GM23338 (cell line): ENCODE data around the gene KLK2. TPM values are rescaled to one million over a fixed set of nuclear protein-coding genes. Genes with fewer than 3 reads are reported as not detected.
A peak's percentile ranks its signal among the peaks of the same experiment; 100 is the strongest.

Source experiments
- ATAC-seq: fragments of 200-7000 bp; cut with Tn5 transposase; 3 replicates; pipeline ENCODE4 v1.9.1; 2020
- DNase-seq: peaks from one replicate; pipeline ENCODE4 v3.0.0-alpha.2; 2015; ENCODE audit warnings: low spot score
- H2AFZ ChIP-seq: fragments of 200-600 bp; sonication (generic); 2 replicates; pipeline ENCODE4 v1.8.0; 2016; ENCODE audit warnings: antibody characterized with exemption, mild to moderate bottlenecking, moderate library complexity
- H3F3A ChIP-seq: fragments of 200-600 bp; sonication (generic); replicated peaks from 2 replicates; pipeline ENCODE4 v1.8.0; 2017; ENCODE audit warnings: antibody characterized with exemption, mixed run types, low read depth
- H3K27ac ChIP-seq: fragments of 200-600 bp; sonication (generic); 2 replicates; pipeline ENCODE4 v1.6.1; 2016; ENCODE audit warnings: low read depth
- H3K27me3 ChIP-seq: fragments of 200-600 bp; sonication (generic); 2 replicates; pipeline ENCODE4 v1.8.0; 2016; ENCODE audit warnings: mild to moderate bottlenecking, mixed run types, moderate library complexity; ENCODE audit not compliant: insufficient read depth
- H3K36me3 ChIP-seq: fragments of 200-600 bp; sonication (generic); 2 replicates; pipeline ENCODE4 v1.8.0; 2016; ENCODE audit warnings: mild to moderate bottlenecking; ENCODE audit not compliant: insufficient read depth
- H3K4me1 ChIP-seq: fragments of 200-600 bp; sonication (generic); 2 replicates; pipeline ENCODE4 v1.8.0; 2016; ENCODE audit warnings: mild to moderate bottlenecking, moderate library complexity; ENCODE audit not compliant: insufficient read depth
- H3K4me2 ChIP-seq: fragments of 200-600 bp; sonication (generic); 2 replicates; pipeline ENCODE4 v1.7.1; 2017; ENCODE audit warnings: mixed run types
- H3K4me3 ChIP-seq: fragments of 200-600 bp; sonication (generic); 2 replicates; pipeline ENCODE4 v1.6.1; 2016; ENCODE audit warnings: mixed run types
- H3K79me2 ChIP-seq: fragments of 200-600 bp; sonication (generic); replicated peaks from 2 replicates; pipeline ENCODE4 v1.8.0; 2017; ENCODE audit warnings: mild to moderate bottlenecking; ENCODE audit not compliant: insufficient read depth
- H3K9me2 ChIP-seq: fragments of 200-600 bp; sonication (generic); 2 replicates; pipeline ENCODE4 v1.8.0; 2017; ENCODE audit not compliant: insufficient read depth
- H4K20me1 ChIP-seq: fragments of 200-600 bp; sonication (generic); replicated peaks from 2 replicates; pipeline ENCODE4 v1.8.0; 2017; ENCODE audit warnings: mild to moderate bottlenecking; ENCODE audit not compliant: insufficient read depth
- H3K27ac Mint-ChIP-seq: 2 replicates; pipeline ENCODE4 v1.8.0; 2020; ENCODE audit warnings: inconsistent platforms, mild to moderate bottlenecking, moderate library complexity, mixed read lengths
- H3K27me3 Mint-ChIP-seq: 3 replicates; pipeline ENCODE4 v1.8.0; 2022; ENCODE audit warnings: low read depth, mild to moderate bottlenecking, moderate library complexity, mixed read lengths, inconsistent platforms; ENCODE audit not compliant: insufficient read depth, poor library complexity
- H3K36me3 Mint-ChIP-seq: 3 replicates; pipeline ENCODE4 v1.8.0; 2021; ENCODE audit warnings: low read depth, mild to moderate bottlenecking, inconsistent platforms, moderate library complexity, mixed read lengths
- H3K4me1 Mint-ChIP-seq: 3 replicates; pipeline ENCODE4 v1.8.0; 2020; ENCODE audit warnings: mild to moderate bottlenecking, inconsistent platforms, mixed read lengths
- H3K4me3 Mint-ChIP-seq: 3 replicates; pipeline ENCODE4 v1.8.0; 2021; ENCODE audit warnings: moderate library complexity, mild to moderate bottlenecking, inconsistent platforms, mixed read lengths
- H3K9me3 Mint-ChIP-seq: 3 replicates; pipeline ENCODE4 v1.8.0; 2020; ENCODE audit warnings: moderate library complexity, mild to moderate bottlenecking, inconsistent platforms, mixed read lengths
- ETS1 ChIP-seq: IDR thresholded peaks from 2 replicates; pipeline ENCODE4 v1.6.1; 2016; ENCODE audit warnings: antibody characterized with exemption
- EZH2 ChIP-seq: fragments of 200-600 bp; sonication (generic); IDR thresholded peaks from one replicate; pipeline ENCODE4 v1.8.0; 2017; ENCODE audit warnings: antibody characterized with exemption, mild to moderate bottlenecking, low read depth; ENCODE audit not compliant: unreplicated experiment
- POLR2AphosphoS5 ChIP-seq: IDR thresholded peaks from 2 replicates; pipeline ENCODE4 v1.6.1; 2016; ENCODE audit warnings: antibody characterized with exemption, low read depth
- STAT1 ChIP-seq: IDR thresholded peaks from one replicate; pipeline ENCODE4 v1.6.1; 2016; ENCODE audit warnings: antibody characterized with exemption; ENCODE audit not compliant: unreplicated experiment
- ZNF462 ChIP-seq: fragments of 250-450 bp; sonication (Bioruptor Pico); IDR thresholded peaks from 2 replicates; pipeline ENCODE4 v1.5.0; 2020; ENCODE audit warnings: mild to moderate bottlenecking, moderate library complexity
- polyA plus RNA-seq: library from polyadenylated mRNA; unstranded; fragments of >200 nt; fragmentation: Nextera tagmentation; extraction: Ambion mirVana; gene quantifications from 2 replicates; pipeline ENCODE4 v1.2.1, GENCODE V29; 2016
- total RNA-seq: library from RNA; depleted of rRNA; stranded (reverse); fragments of >200 nt; shearing (Covaris generic); gene quantifications from 2 replicates; pipeline ENCODE4 v1.2.3, GENCODE V29; 2014

The KLK2 gene
- total and polyA plus RNA-seq, 2 experiments from 2014 or later: 0.18 to 0.69 TPM

DNA sequence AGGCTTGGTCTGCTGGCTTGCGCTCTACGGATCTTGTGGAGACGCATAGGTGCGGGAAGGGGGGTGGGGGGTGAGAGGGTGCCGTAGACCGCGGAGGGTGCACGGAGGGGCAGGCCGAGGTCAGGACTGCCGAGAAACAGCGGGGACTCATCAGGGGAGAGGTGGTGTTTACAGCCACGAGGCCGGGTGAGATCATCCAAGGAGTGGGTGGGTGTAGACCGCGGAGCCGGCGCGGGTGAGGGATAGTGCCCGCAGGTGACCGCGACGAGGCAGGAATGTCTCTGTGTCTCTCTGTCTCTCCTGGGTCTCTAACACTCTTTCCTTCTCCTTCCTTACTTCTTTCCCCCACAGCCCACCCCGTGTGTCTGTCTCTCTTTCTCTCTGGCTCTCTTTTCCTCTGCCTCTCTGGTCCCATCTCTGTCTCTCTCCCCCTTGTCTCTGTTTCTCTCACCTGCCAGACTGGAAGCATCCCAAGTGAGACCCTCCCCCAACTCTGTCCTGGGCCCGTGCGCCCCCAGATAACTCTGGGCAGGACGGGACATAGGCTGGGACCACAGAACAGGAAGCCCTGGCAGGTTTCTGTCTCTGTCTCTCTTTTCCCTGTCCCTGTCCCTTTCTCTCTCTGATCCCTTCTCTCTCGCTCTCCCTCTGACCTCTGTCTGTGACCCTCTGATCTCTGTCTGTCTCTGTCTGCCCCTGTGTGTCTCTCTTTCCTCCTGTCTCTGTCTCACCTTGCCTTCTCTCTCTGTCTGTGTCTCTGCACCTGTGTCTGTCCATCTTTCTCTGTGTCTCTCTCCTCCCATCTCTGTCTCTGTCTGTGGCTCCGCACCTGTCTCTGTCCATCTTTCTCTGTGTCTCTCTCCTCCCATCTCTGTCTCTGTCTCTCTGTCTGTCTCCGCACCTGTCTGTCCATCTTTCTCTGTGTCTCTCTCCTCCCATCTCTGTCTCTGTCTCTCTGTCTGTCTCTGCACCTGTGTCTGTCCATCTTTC is 39.8 kb downstream of the KLK2 start:
- Histone ChIP-seq H3K27ac (no peak overlapping the region), H3K4me1 (peaks cover 11% of the 10 kb centered on the region), H3F3A (0 out of 2 replicates have a peak, but pooled peaks cover 2% of the 10 kb centered on the region), H3K9me2 (no peaks in the 10 kb centered on the region), H2AFZ (peak overlapping the region; percentile 66), H4K20me1 (no peaks in the 10 kb centered on the region), H3K4me3 (peak overlapping the region; percentile 54), H3K36me3 (no peaks in the 10 kb centered on the region), H3K27me3 (peaks cover 57% of the 10 kb centered on the region), H3K4me2 (peak overlapping the region; percentile 79), H3K79me2 (no peaks in the 10 kb centered on the region)
- ATAC-seq (no peak), DNase-seq (no peak)
- H3K27ac Mint-ChIP-seq: no peak overlapping the region
- no peaks in the 10 kb centered on the region; the same call in 2 of the 3 replicates for H3K36me3 Mint-ChIP-seq
- peaks cover 8% of the 10 kb centered on the region for H3K4me1 Mint-ChIP-seq
- H3K27me3 Mint-ChIP-seq: peaks cover 25% of the 10 kb centered on the region
- no peak for TF ChIP-seq ZNF462
- TF ChIP-seq EZH2: peak; percentile 64
- no peaks in the 10 kb centered on the region; the same call in 1 of the 3 replicates for H3K9me3 Mint-ChIP-seq
- H3K4me3 Mint-ChIP-seq: no peak overlapping the region

DNA sequence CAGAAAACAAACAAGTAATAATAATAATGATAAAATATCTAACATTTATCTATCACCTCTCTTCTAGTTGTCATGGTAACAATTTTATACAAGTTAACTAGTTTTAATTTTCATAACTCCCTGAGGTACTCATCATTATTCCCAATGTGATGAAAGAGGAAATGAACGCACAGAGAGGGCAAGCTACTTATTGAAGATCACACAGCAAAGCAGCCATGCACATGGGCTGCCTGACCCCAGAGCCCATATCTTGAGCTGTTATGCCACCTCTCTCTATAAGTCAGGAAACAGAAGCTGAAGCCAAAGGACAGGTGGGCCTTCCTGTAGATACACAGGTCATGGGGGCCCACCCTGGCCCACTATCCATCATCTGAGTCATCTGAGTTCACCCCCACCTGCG is 42.8 kb downstream of the KLK2 start:
- peaks cover 45% of the 10 kb centered on the region for H3K27me3 ChIP-seq
- no peaks in the 10 kb centered on the region for H3K36me3 ChIP-seq
- H3K4me1 Mint-ChIP-seq: no peaks in the 10 kb centered on the region
- H3K4me1 ChIP-seq: peaks cover 4% of the 10 kb centered on the region
- no peak overlapping the region for H3K4me3 Mint-ChIP-seq
- H3K36me3 Mint-ChIP-seq: no peaks in the 10 kb centered on the region; the same call in 2 of the 3 replicates
- no peak overlapping the region for H3K27ac ChIP-seq
- no peaks in the 10 kb centered on the region for H3K79me2 ChIP-seq
- no peak overlapping the region for H3K27ac Mint-ChIP-seq
- no peaks in the 10 kb centered on the region for H4K20me1 ChIP-seq
- H3K27me3 Mint-ChIP-seq: peaks cover 12% of the 10 kb centered on the region
- DNase-seq (no peak), ATAC-seq (no peak)
- no peak overlapping the region for H2AFZ ChIP-seq
- H3K9me2 ChIP-seq: no peaks in the 10 kb centered on the region
- no peaks in the 10 kb centered on the region for H3F3A ChIP-seq
- no peak overlapping the region for H3K4me3 ChIP-seq
- no peaks in the 10 kb centered on the region; the same call in 2 of the 3 replicates for H3K9me3 Mint-ChIP-seq
- H3K4me2 ChIP-seq: no peak overlapping the region
- TF ChIP-seq ETS1 (no peak), POLR2AphosphoS5 (no peak), STAT1 (no peak)
